ENCODE measurements around the gene PCSK5.

DNA sequence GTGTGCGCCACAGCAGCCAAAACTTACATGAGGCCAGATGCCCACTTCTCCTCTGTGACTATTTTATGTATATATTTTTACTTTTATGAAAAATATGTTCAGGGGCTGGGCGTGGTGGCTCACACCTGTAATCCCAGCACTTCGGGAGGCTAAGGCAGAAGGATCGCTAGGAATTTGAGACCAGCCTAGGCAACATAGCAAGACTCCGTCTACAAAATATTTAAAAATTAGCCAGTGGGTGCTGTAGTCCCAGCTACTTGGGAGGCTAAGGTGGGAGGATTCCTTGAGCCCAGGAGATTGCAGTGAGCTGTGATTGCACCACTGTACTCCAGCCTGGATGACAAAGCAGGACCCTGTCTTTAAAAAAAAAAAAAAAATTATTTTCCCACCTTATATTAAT, 420.5 kb downstream of the PCSK5 start:
- TF ChIP-seq FOXM1 (IDR thresholded peaks at IDR 0.05; ENCODE audit: borderline replicate concordance, low read depth) (no peak), YY1 (IDR thresholded peaks at IDR 0.05; ENCODE audit: low read depth) (no peak), RAD21 (IDR thresholded peaks at IDR 0.05; ENCODE audit: low read depth) (no peak), TCF12 (IDR thresholded peaks at IDR 0.05; ENCODE audit: low read depth) (no peak), CEBPB (IDR thresholded peaks at IDR 0.05) (no peak), CREB1 (IDR thresholded peaks at IDR 0.05; ENCODE audit: low read depth) (no peak), NFIC (IDR thresholded peaks at IDR 0.05) (no peak)
- TF ChIP-seq, protein P1, sequence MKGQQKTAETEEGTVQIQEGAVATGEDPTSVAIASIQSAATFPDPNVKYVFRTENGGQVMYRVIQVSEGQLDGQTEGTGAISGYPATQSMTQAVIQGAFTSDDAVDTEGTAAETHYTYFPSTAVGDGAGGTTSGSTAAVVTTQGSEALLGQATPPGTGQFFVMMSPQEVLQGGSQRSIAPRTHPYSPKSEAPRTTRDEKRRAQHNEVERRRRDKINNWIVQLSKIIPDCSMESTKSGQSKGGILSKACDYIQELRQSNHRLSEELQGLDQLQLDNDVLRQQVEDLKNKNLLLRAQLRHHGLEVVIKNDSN (IDR thresholded peaks at IDR 0.05): no peak
- TF ChIP-seq, protein P2, sequence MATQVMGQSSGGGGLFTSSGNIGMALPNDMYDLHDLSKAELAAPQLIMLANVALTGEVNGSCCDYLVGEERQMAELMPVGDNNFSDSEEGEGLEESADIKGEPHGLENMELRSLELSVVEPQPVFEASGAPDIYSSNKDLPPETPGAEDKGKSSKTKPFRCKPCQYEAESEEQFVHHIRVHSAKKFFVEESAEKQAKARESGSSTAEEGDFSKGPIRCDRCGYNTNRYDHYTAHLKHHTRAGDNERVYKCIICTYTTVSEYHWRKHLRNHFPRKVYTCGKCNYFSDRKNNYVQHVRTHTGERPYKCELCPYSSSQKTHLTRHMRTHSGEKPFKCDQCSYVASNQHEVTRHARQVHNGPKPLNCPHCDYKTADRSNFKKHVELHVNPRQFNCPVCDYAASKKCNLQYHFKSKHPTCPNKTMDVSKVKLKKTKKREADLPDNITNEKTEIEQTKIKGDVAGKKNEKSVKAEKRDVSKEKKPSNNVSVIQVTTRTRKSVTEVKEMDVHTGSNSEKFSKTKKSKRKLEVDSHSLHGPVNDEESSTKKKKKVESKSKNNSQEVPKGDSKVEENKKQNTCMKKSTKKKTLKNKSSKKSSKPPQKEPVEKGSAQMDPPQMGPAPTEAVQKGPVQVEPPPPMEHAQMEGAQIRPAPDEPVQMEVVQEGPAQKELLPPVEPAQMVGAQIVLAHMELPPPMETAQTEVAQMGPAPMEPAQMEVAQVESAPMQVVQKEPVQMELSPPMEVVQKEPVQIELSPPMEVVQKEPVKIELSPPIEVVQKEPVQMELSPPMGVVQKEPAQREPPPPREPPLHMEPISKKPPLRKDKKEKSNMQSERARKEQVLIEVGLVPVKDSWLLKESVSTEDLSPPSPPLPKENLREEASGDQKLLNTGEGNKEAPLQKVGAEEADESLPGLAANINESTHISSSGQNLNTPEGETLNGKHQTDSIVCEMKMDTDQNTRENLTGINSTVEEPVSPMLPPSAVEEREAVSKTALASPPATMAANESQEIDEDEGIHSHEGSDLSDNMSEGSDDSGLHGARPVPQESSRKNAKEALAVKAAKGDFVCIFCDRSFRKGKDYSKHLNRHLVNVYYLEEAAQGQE (IDR thresholded peaks at IDR 0.05; ENCODE audit: low read depth): no peak
- TF ChIP-seq, protein P3, sequence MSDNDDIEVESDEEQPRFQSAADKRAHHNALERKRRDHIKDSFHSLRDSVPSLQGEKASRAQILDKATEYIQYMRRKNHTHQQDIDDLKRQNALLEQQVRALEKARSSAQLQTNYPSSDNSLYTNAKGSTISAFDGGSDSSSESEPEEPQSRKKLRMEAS (IDR thresholded peaks at IDR 0.05): no peak

All from Ishikawa (cell line).